ENCODE results near the gene MPST. TPM values are rescaled to one million over a fixed set of nuclear protein-coding genes. Genes with fewer than 3 reads are reported as not detected.

The MPST gene
- total RNA-seq, 1 experiment from 2014 or later: 31.4 TPM

DNA sequence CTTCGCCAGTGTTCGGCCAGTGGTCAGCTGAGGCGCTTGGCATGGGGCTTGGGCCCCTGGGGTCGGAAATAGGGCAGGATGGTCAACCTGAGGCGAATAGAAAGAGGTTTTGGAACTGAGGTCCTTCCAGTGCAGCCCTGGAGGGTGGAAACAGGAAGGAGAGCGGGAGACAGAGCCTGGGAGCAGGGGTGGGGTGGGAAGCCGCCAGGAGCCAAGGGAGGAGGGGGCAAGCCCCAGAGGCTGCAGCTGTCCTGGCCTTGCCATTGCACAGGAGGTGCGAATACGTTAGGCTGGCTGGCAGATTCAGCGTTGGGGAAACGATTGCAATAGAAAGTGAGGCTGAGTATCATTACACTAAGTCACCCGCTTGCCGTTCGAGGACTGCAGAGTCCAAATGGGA is 18.1 kb downstream of the MPST start:
- Histone ChIP-seq H3K36me3 (ENCODE audit: control insufficient read depth, insufficient read depth, low read length) (no peaks in the 10 kb centered on the region), H3K4me3 (ENCODE audit: low read depth in 2 of 2, low read length in 2 of 2) (no peak overlapping the region), H3K9me3 (ENCODE audit: control insufficient read depth, insufficient read depth, low read depth, low read length) (no peaks in the 10 kb centered on the region), H3K27me3 (ENCODE audit: control insufficient read depth, insufficient read depth, low read length) (no peaks in the 10 kb centered on the region), H3K27ac (ENCODE audit: low read length) (no peak overlapping the region), H3K4me1 (ENCODE audit: control insufficient read depth, insufficient read depth, low read length) (no peaks in the 10 kb centered on the region)
- POLR2A ChIA-PET: no interaction called here
- TF ChIP-seq CTCF (IDR thresholded peaks at IDR 0.05) (no peak), REST (IDR thresholded peaks at IDR 0.05; ENCODE audit: insufficient read depth in 1 of 2, low read depth in 2 of 2, low read length in 1 of 2) (no peak), POLR2AphosphoS5 (IDR thresholded peaks at IDR 0.05; ENCODE audit: low read depth, low read length) (no peak), SIN3A (IDR thresholded peaks at IDR 0.05; ENCODE audit: borderline replicate concordance, insufficient read depth, low read depth, low read length) (no peak), TCF7L2 (IDR thresholded peaks at IDR 0.05; ENCODE audit: low read depth, low read length) (no peak)
- intact Hi-C loops (cut with micrococcal nuclease; ENCODE audit: unreplicated experiment) (no loop called here), in situ Hi-C loops (cut with HindIII; ENCODE audit: low pct_unique_long_range_greater_than_20kb, low sequenced_read_pairs) (no loop called here)
- no TSS peak for BruUV-seq (replicated peaks)
- ATAC-seq: no peak
- DNase-seq (ENCODE audit: low read depth, low spot score): no peak
- CTCF ChIA-PET: no interaction called here

GRCh38 chr22:37039466-37039865 is 19.9 kb downstream of the MPST start:
- POLR2A ChIA-PET: no interaction called here
- BruUV-seq (replicated peaks): no TSS peak
- Histone ChIP-seq H3K4me3 (ENCODE audit: low read depth in 2 of 2, low read length in 2 of 2) (no peak overlapping the region), H3K27ac (ENCODE audit: low read length) (no peak overlapping the region), H3K9me3 (ENCODE audit: control insufficient read depth, insufficient read depth, low read depth, low read length) (no peaks in the 10 kb centered on the region), H3K36me3 (ENCODE audit: control insufficient read depth, insufficient read depth, low read length) (no peaks in the 10 kb centered on the region), H3K27me3 (ENCODE audit: control insufficient read depth, insufficient read depth, low read length) (no peaks in the 10 kb centered on the region), H3K4me1 (ENCODE audit: control insufficient read depth, insufficient read depth, low read length) (no peaks in the 10 kb centered on the region)
- ATAC-seq (no peak), DNase-seq (ENCODE audit: low read depth, low spot score) (no peak)
- intact Hi-C loops (cut with micrococcal nuclease; ENCODE audit: unreplicated experiment): no loop called here
- in situ Hi-C loops (cut with HindIII; ENCODE audit: low pct_unique_long_range_greater_than_20kb, low sequenced_read_pairs): no loop called here
- CTCF ChIA-PET: no interaction called here
- no peak for TF ChIP-seq POLR2AphosphoS5 (IDR thresholded peaks at IDR 0.05; ENCODE audit: low read depth, low read length)
- no peak for TF ChIP-seq TCF7L2 (IDR thresholded peaks at IDR 0.05; ENCODE audit: low read depth, low read length)
- no peak for TF ChIP-seq CTCF (IDR thresholded peaks at IDR 0.05)
- no peak for TF ChIP-seq SIN3A (IDR thresholded peaks at IDR 0.05; ENCODE audit: borderline replicate concordance, insufficient read depth, low read depth, low read length)
- no peak for TF ChIP-seq REST (IDR thresholded peaks at IDR 0.05; ENCODE audit: insufficient read depth in 1 of 2, low read depth in 2 of 2, low read length in 1 of 2)

Measured in Panc1 (cell line).